WERI-Rb-1 (cell line): ENCODE data around the gene RNF175.

Experiments
- DNase-seq: peaks from one replicate; pipeline ENCODE4 v3.0.0-alpha.2; 2020
- H3K27ac ChIP-seq: fragments of 250-450 bp; sonication (Bioruptor Pico); 2 replicates; pipeline ENCODE4 v1.5.1; 2020; ENCODE audit warnings: mild to moderate bottlenecking, moderate library complexity
- H3K27me3 ChIP-seq: fragments of 250-450 bp; sonication (Bioruptor Pico); 2 replicates; pipeline ENCODE4 v1.5.1; 2021; ENCODE audit warnings: mild to moderate bottlenecking, low read depth, moderate library complexity; ENCODE audit not compliant: insufficient read depth, severe bottlenecking
- H3K36me3 ChIP-seq: fragments of 250-450 bp; sonication (Bioruptor Pico); 2 replicates; pipeline ENCODE4 v1.5.1; 2020; ENCODE audit warnings: mild to moderate bottlenecking, moderate library complexity
- H3K4me3 ChIP-seq: 2 replicates; pipeline ENCODE4 v1.5.1; 2011; ENCODE audit warnings: low read depth, mild to moderate bottlenecking, control low read depth, low read length
- H3K9me3 ChIP-seq: fragments of 250-450 bp; sonication (Bioruptor Pico); 2 replicates; pipeline ENCODE4 v1.5.1; 2021; ENCODE audit warnings: mild to moderate bottlenecking, moderate library complexity; ENCODE audit not compliant: severe bottlenecking
- CTCF ChIP-seq: IDR thresholded peaks from 2 replicates; pipeline ENCODE4 v1.5.1; 2011; ENCODE audit warnings: low read depth, mild to moderate bottlenecking, control low read depth, inconsistent platforms, low read length

RNF175 gene

GRCh38 chr4:153759407-153760316, at the start of gene RNF175:
Gene RNF175, minus strand, starts transcription at chr4:153760024. Its CDS starts 162 bp downstream, at chr4:153759862.
- peak within 1 kb of the TSS; percentile 71 for H3K27ac ChIP-seq
- TF ChIP-seq CTCF: no peak
- H3K27me3 ChIP-seq: no peaks in the 10 kb centered on the region
- no peaks in the 10 kb centered on the region for H3K36me3 ChIP-seq
- DNase-seq: peak; percentile 61
- H3K4me3 ChIP-seq: peak within 1 kb of the TSS; percentile 62
- H3K9me3 ChIP-seq: peaks cover 5% of the 10 kb centered on the region

- Histone ChIP-seq H3K9me3 (no peaks in the 10 kb centered on the region), H3K27ac (no peak overlapping the region), H3K4me3 (no peak overlapping the region), H3K27me3 (no peaks in the 10 kb centered on the region), H3K36me3 (no peaks in the 10 kb centered on the region)
- DNase-seq: no peak
- no peak for TF ChIP-seq CTCF
Measured at GRCh38 chr4:153809307-153809706, 49.5 kb upstream of the RNF175 start.

GRCh38 chr4:153808175-153808574, 48.4 kb upstream of the RNF175 start:
- no peak overlapping the region for H3K27ac ChIP-seq
- H3K4me3 ChIP-seq: no peak overlapping the region
- no peaks in the 10 kb centered on the region for H3K36me3 ChIP-seq
- no peaks in the 10 kb centered on the region for H3K9me3 ChIP-seq
- TF ChIP-seq CTCF: no peak
- H3K27me3 ChIP-seq: no peaks in the 10 kb centered on the region
- no peak for DNase-seq

GRCh38 chr4:153806073-153806472, 46.2 kb upstream of the RNF175 start:
- no peak for DNase-seq
- Histone ChIP-seq H3K4me3 (no peak overlapping the region), H3K27me3 (no peaks in the 10 kb centered on the region), H3K36me3 (no peaks in the 10 kb centered on the region), H3K9me3 (no peaks in the 10 kb centered on the region), H3K27ac (no peak overlapping the region)
- TF ChIP-seq CTCF: no peak

- H3K4me3 ChIP-seq: no peak overlapping the region
- H3K9me3 ChIP-seq: no peaks in the 10 kb centered on the region
- H3K27ac ChIP-seq: no peak overlapping the region
- TF ChIP-seq CTCF: no peak
- H3K36me3 ChIP-seq: no peaks in the 10 kb centered on the region
- no peaks in the 10 kb centered on the region for H3K27me3 ChIP-seq
- DNase-seq: no peak
Measured at GRCh38 chr4:153804722-153805121, 44.9 kb upstream of the RNF175 start.
